SW 1271 (cell line): ENCODE data around the gene PDE11A.

Experiments used
- DNase-seq, 2 experiments: peaks; one replicate each; lab custom pipeline; 2025; lab: John Stamatoyannopoulos, UW

Gene PDE11A

DNA sequence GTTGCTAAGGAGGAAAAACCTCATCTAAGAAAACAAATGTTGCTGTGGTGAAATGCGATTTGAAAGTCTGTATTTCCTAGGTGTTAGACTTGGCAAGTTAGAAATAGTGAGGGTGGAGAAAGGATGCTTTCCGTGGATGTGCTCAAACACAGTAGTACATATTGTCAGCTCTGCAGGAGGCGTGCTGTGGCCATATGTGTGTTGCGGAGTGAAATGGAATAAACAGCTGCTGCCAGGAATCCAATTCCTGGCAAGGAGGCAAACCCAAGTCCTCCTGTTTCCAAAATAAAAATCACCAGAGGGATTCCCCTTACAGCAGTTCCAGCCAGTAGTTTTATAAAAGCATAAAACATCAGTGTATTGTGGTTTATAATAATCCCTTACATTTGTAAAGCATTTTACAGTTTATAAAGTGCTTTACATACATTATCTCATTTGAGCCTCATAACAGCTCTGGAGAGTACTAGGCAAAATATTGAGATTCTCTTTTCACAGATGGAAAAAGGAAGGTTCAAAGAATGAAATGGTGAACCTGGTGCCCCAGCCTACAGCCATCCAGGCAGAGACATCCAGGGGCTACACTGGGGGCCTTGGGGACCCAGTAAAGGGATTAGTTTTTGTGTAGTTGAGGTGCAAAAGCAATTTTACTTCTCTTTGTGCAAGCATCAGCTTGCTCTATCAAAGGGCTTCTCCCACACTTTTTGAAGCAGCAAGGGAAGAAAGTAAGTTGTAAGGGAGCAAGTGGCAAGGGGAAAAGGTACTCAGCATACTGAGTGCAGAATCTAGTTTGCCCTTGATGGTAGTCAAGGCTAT is 474.0 kb downstream of the PDE11A start:
- DNase-seq: no peak

DNA sequence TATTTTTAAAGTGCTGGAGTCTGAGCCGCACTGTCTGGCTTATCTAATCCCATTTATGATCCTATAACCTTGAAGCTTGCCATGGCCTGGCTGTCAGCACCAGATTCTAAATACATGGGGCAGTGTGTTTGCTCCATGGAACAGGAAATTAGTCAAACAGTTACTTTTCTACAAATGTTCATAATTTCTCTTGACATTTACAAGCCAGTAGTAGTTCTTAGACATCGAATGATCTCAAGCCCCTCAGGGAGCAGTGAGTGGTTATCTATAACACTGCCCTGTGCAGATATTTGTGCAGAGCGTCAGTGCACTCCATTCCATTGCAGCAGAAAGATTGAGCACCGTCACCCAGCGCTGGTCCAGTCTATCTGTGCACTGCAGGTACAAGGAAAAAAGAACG is 474.8 kb downstream of the PDE11A start:
- DNase-seq: no peak

DNA sequence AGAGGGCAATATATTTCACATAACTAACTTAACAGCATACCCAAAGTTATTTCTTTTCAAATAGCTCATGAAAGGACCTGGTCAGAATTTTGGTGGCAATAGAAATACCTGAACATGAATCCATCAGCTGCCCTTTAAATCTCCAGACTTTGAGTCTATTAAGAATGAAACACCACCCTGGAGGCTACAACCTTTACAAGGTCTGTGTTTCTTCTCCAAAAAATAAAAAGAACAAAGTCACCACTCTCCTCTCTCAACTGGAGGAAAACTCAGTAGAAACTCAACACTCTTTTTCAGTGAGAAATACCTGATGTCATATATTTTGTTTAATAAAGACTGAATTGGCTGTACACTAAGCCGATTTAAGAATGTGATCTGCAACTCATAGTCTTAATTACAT is 475.7 kb downstream of the PDE11A start:
- DNase-seq: no peak

DNA sequence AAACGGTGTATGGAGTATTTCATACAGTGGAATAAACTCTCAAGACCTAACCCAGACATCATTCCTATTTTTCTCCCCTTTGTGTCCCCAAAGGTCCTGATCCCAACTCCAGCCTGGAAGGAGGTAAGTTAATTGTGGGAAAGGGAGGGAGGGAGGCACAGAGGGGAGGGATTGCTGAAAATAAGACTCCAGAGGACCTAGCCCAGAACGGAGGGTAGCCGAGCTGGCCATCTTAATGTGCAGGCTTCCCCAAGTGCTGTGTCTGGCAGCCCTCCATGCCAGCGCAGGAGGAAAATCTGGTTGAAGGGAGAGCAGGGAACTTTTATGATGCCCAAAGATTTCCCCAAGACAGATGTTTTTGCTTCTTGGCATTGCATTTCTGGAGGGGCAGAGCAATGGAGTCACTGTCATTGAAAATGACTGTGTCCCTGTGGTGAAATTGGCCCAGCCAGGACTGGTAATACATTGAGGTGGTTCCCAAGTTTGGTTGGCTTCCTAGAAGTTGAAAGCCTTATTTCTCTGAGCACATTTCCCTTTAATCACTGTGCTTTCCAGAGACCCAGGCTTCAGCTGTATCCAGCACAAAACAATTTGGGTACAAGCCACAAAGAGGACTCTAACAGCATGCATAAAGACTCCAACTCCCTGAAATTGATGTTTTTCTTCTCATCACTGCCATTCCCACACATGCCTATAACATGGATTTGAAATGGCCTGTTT is 477.3 kb downstream of the PDE11A start:
- DNase-seq: no peak

DNA sequence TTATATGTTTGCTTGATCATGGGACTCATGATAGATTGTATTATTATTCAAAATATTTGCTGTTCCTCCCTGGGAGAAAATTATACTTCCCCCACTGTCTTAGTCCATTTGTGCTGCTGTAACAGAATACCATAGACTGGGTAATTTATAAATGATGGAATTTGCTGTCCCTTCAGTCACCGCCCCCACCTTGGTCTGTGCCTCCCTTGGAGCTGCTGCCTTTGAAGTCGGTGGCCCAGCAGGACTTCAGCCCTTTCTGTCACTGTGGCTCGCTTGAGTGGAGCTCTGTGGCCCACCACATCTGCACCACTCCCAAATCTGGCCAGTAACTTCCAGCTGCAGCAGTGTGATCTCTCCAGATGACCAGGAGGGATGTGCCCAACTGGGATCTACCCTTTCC is 479.2 kb downstream of the PDE11A start:
- DNase-seq: no peak

DNA sequence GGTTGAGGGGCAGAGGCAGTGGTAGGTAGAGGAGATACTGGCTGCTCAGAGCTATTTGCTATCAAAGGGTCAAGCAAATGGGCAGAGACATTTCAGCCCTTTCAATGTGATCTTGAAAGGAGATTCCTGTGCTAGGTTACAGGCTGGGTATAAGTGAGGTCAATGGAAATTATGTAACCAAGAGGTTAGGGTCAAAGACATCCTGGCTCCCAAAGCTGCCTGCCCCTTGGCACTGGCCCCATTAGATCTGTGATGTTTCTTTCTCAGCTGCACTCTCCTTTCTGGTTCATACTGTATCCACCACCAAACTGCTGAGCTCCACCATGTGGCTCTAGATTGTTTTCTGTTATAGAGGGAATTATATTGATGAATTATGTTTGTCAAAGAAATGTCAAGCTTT is 479.6 kb downstream of the PDE11A start:
- no peak for DNase-seq

DNA sequence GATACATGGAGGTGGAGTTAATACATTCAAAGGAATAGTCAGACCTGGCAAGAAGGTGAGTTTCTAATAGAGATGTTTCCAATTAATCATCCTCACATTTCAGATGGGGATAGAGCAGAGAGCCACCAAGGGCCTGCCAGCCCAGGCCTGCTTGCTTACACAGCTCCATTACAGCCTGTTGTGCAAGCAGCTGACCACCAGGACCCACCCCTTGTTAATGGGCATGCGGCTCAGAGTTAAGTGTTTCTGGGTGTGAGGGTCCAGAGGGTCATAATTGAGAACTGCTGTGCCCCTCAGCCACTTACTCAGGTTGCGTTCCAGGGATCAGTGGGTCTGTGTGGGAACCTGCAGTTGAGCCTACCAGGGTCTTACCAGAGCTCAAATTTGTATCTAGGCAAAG is 480.2 kb downstream of the PDE11A start:
- no peak for DNase-seq

DNA sequence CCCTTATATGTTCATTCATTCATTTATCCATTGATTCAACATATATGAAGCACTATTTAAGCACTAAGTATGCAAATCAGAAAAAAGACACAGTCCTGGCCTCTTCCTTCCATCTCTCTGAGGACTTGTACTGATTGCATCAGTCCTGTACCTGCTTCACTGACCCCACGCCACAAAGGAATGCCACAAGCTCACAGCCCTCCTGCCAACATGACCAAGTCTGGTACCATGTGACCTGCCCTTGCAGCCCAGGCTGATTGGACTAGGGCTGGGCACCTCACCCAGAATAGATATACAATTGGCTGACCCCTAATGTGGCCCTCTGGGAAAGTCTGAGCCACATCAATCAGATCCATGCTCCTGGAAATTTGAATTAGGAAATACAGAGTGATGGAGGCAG is 483.4 kb downstream of the PDE11A start:
- no peak for DNase-seq

DNA sequence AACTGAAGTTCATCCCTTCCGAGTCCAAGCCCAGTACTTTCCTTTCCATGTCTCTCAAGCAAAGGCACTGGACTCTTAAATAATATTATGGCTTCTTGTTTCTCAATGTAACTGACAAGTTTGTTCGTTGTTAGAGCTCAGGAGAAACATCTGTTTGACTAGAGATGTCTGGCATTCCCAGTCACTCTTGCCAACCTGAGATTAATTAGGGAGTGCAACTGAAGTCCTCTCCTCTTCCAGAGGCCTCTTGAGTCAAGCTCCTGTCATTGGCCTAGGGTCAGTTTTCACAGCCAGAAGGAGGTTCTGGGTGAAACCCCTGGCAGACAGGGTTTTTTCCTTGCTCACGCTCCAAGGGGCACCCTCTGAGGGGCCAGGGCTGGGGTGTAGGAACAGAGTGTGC is 483.9 kb downstream of the PDE11A start:
- DNase-seq: no peak

DNA sequence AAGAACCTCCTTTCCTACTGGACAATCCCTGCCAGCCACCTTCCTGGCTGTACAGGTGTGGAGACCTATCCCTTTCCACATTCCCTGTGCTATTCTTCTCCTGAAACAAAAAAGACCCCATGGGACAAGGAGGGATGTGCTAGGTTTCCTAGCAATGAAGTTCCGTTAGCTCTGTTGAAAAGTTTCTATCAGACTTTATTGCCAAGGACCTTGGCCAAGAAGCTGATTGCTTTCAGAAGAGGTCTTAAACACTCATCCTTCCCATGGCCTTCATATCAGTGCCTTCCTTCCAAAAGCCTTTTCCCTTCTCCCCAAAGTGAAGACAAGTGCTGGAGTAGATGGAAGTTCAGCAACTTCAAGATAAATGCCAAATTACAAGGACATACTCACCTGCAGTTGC is 485.2 kb downstream of the PDE11A start:
- no peak for DNase-seq

DNA sequence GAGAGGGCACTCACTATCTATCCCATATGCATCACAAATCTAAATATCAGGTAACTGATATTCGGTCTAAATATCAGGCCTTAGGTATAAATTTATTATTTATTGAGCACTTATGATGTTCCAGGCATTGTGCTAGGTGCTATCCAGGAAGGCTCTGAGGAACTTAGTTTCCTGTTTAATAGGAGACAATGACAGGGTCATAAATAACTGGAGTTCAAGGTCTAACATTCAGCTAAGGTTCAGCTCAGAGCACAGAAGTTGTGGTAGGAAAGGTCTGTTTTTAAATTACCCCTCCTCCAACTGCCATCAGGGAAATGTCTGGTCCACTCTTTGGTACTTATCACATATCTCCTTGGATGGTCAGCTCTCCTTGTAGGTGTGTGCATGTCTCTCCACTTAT is 486.4 kb downstream of the PDE11A start:
- no peak for DNase-seq

DNA sequence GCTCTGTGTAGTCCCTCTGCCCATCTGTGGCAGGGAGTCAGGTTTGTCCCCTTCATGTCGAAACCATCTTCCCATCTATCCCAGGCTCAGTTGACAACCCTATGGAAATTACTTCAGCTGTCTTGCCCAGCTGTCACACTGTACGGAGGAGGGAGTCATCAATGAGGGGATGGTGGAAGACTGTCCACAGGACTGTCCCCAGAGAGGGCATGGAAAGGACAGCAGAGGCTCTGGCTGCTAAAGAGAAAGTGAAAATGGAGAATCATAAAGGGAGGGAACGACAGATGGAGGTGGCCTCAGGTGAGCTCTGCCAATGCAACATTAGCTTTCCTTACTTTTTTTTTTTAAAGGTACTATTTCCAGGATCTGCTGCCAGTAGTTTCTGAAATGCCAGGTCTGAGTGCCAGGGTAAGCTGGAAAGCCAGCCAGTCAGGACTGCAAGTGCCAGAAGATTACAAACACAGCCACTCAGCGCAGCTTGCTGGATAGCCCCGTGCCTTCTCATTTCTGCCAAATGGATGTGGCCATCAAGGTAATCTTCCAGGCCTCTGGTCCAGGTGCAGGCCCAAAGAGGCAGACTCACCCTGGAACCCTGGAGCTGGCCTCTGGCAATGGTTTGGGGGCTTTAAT is 487.2 kb downstream of the PDE11A start:
- no peak for DNase-seq

DNA sequence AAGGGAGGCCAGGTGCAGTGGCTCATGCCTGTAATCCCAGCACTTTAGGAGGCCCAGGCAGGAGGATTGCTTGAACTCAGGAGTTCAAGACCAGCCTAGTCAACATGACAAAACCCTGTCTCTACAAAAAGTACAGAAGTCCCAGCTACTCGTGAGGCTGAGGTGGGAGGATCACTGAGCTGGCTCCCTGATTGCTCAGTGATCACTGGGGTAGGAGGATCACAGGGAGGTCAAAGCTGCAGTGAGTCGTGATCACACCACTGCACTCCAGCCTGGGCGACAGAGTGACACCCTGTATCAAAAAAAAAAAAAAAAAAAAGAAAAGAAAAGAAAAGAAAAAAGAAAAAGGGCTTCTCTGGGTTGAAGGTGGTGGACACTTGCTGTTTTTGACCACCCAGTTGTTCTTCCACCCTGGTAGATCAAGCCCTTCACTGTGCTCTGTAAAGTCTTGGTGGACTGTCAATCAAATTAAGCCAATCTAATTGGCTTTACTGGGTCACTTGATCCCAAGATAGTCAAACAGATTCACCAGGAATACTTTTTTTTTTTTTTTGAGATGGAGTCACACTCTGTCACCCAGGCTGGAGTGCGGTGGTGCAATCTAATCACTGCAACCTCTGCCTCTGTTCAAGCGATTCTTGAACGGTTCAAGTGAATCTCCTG is 488.4 kb downstream of the PDE11A start:
- DNase-seq: no peak

DNA sequence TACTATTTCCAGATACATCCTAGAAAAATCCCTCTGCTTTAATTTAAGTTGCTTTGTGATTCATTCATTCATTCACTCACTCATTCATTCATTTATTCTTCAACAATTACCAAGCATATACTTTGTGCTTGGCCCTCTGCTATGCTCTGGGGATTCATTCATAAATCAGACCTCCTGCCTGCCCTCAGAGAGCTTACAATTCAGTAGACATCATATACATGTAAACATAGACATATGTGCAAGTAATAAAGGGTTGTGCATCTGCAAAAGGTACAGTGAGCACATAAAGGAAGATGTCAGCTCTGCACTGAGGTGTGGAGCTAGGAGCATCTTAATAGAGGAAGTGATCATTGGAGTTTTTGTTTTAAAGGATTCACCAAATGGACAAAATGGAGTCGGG is 490.6 kb downstream of the PDE11A start:
- no peak for DNase-seq

DNA sequence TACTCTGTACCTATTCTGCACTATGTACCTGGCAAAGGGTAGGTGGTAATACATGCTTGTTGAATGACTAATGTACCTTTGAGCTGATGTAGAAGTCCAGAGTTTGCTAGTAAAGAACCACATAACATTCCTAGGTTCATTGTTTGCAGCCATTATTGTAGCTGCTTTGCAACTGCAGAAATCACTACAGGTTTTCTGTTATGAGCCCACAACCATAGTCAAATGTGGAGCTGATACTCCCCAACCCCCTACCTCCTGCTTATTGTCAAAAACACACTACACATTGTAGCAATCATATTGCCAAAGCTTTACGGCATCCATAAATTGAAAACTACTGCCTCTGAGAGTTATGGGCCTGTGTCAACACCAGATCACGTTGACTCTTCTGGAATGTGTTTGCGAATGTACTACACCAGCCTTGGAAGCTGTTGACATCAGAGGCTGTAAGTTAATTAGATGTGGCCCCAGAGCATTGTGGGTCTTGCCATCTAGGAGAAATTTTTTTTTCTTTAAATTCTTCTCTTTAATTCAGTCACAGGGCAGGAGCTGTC is 493.0 kb downstream of the PDE11A start:
- no peak for DNase-seq

DNA sequence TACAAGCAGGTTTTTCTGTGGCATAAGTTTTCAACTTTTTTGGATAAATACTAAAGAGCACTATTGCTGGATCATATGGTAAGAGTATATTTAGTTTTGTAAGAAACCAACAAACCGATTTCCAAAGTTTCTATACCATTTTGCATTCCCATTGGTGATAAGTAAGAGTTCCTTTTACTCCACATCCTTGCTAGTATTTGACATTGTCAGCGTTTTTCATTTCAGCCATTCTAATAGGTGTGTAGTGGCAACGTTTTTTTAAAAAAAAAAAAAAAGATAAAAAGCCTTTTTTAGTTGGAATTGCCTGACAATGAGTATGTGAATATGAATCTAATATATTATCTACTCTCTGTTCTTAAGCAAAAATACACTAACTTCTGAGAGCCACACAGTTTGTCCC is 494.1 kb downstream of the PDE11A start:
- no peak for DNase-seq

DNA sequence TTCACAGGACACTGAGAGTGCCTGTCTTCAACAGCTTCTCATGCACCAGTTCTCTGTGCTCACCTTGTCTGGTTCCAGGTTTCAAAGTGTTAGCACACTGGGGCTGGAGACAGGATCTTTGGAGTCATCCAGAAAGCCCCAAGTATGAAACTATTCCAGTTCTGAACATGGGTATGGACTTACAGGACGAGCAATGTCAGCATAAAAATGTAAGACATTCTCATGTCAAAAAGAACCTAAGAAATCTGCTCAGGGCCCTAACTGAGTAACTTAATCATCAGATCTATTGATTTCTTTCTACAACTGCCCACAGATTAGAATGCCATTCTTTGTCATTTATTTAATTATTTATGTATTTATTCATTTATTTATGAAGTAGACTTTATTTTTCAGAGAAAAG is 495.5 kb downstream of the PDE11A start:
- DNase-seq: no peak

DNA sequence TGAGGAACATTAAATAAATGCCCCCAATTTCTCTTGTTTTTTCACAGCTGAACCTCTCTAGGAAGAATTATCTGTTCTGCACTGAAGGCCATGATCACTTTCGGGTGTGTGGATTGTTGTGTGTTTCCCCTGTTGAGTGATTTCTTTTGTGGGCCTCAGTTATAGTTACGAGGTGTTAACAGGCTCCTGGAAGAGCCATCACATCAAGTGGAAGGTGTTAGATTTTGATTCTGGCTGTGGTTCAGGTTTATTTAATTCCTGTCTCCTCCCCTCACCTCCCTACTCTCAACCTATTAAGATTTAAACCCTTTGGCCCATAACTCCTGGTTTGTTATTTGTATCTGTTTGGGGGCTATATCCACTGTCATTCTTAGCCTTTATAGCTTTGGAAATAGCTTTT is 497.2 kb downstream of the PDE11A start:
- DNase-seq: no peak

DNA sequence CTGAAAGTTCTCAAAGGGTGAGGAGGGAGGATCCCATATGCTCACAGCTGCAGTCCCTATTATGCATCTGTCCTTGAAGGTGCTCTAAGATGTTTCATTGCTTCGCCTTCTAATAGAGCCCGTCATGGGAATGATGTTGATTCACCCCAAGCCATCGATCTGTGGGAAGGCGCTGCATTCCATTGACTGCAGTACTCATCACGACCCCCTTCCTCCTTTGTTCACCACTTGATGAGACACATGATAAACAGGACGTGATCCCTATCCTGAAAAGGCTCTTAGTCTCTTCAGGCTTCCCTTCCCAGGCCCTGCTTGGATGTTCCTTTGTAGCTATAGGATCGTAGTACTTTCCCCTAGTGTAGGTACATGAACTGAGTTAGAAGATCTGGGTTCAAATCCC is 498.2 kb downstream of the PDE11A start:
- no peak for DNase-seq
